ENCODE results near the gene LRFN5. TPM values are rescaled to one million over a fixed set of nuclear protein-coding genes. Genes with fewer than 3 reads are reported as not detected.
"Not testable (repeated sequence)": the region's sequence is repeated elsewhere in the genome, so short reads cannot be mapped to it uniquely, and the experiment has no call there.

Gene LRFN5
- polyA plus RNA-seq, 1 of the 3 experiments (the other 2 are of a cell fraction) = not detected

DNA sequence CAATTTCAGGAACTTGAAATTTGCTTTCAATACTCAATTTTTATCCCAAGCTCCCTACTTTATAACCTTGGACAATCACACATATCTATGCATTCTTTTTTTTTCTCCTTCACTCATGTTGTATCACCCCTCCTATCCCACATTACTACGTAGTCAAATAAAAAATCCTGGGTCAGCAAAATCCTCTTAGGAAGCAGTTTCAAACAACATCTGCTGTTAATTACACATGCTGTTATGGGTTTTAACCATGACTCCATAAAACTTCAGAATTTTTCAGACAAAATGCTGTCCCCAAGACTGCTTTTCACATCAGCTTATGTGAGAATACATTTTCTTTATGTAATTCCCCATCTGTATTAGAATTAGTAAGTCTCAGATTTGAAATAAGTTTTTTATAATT is 61.7 kb downstream of the LRFN5 start:
- H3K4me1 ChIP-seq (ENCODE audit: control insufficient read depth in 1 of 2, insufficient read depth in 2 of 2, low read depth in 1 of 2, low read length in 1 of 2) = no peaks in the 10 kb centered on the region; a peak in 1 of 4 replicates
- no peak overlapping the region for H3K9ac ChIP-seq
- 9% methylated on average over 1 of the region's 1 CpG for WGBS (ENCODE audit: low lambda C conversion rate)
- no peaks in the 10 kb centered on the region for H3K27me3 ChIP-seq (ENCODE audit: insufficient read depth)
- no peaks in the 10 kb centered on the region for H4K20me1 ChIP-seq (ENCODE audit: insufficient read depth)
- H3K9me3 ChIP-seq = no peaks in the 10 kb centered on the region
- no peak overlapping the region for H2AFZ ChIP-seq (ENCODE audit: low read depth)
- DNase-seq = no peak
- no peaks in the 10 kb centered on the region for H3F3A ChIP-seq (replicated peaks; ENCODE audit: insufficient read depth)
- H3K79me2 ChIP-seq (ENCODE audit: insufficient read depth) = no peaks in the 10 kb centered on the region
- ChIA-PET POLR2A (no interaction called here), CTCF (no interaction called here)
- no peak overlapping the region for H3K27ac ChIP-seq (ENCODE audit: low read depth in 2 of 2, low read length in 1 of 2)
- no peak for TF ChIP-seq FOSL2 (IDR thresholded peaks at IDR 0.05; ENCODE audit: borderline replicate concordance, low read depth)
- TF ChIP-seq FOXJ3 (CRISPR knock-in tag; IDR thresholded peaks at IDR 0.05) = no peak
- no peak overlapping the region for H3K4me3 ChIP-seq (ENCODE audit: low read depth in 2 of 2, low read length in 1 of 2)
- H3K36me3 ChIP-seq (replicated peaks in 1 of 2; ENCODE audit: control insufficient read depth in 1 of 2, insufficient read depth in 2 of 2, low read length in 1 of 2) = no peaks in the 10 kb centered on the region
- H3K4me2 ChIP-seq = no peak overlapping the region
- H3K9me2 ChIP-seq = no peaks in the 10 kb centered on the region

DNA sequence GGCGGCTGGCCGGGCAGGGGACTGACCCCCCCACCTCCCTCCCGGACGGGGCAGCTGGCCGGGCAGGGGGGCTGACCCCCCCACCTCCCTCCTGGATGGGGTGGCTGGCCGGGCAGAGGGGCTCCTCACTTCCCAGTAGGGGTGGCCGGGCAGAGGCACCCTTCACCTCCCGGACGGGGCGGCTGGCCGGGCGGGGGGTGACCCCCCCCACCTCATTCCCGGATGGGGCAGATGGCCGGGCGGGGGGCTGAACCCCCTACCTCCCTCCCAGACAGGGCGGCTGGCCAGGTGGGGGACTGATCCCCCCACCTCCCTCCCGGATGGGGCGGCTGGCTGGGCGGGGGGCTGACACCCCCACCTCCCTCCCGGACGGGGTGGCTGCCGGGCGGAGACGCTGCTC is 66.9 kb downstream of the LRFN5 start:
- POLR2A ChIA-PET, H3K9me2 ChIP-seq: not testable (repeated sequence)

DNA sequence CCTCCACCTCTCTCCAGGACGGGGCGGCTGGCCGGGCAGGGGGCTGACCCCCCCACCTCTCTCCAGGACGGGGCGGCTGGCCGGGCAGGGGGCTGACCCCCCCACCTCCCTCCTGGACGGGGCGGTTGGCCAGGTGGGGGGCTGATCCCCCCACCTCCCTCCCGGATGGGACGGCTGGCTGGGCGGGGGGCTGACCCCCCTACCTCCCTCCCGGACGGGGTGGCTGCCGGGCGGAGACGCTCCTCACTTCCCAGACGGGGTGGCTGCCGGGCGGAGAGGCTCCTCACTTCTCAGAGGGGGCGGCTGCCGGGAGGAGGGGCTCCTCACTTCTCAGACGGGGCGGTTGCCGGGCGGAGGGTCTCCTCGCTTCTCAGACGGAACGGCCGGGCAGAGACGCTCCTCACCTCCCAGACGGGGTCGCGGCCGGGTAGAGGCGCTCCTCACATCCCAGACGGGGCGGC is 67.9 kb downstream of the LRFN5 start:
- H3K79me2 ChIP-seq (ENCODE audit: insufficient read depth); H4K20me1 ChIP-seq (ENCODE audit: insufficient read depth); H3F3A ChIP-seq (replicated peaks; ENCODE audit: insufficient read depth); H3K4me1 ChIP-seq (ENCODE audit: control insufficient read depth in 1 of 2, insufficient read depth in 2 of 2, low read depth in 1 of 2, low read length in 1 of 2); H3K4me2 ChIP-seq; POLR2A ChIA-PET; H2AFZ ChIP-seq (ENCODE audit: low read depth); DNase-seq; H3K9me3 ChIP-seq; H3K27me3 ChIP-seq (ENCODE audit: insufficient read depth); H3K9ac ChIP-seq; CTCF ChIA-PET; H3K4me3 ChIP-seq (ENCODE audit: low read depth in 2 of 2, low read length in 1 of 2); H3K9me2 ChIP-seq; H3K27ac ChIP-seq (ENCODE audit: low read depth in 2 of 2, low read length in 1 of 2); H3K36me3 ChIP-seq (replicated peaks in 1 of 2; ENCODE audit: control insufficient read depth in 1 of 2, insufficient read depth in 2 of 2, low read length in 1 of 2): not testable (repeated sequence)
- no CpG with 5 or more reads among the region's 37 CpGs for WGBS (ENCODE audit: low lambda C conversion rate)

More for the DNA sequence above, 66.9 kb downstream of the LRFN5 start:
- H3K4me3 ChIP-seq (ENCODE audit: low read depth in 2 of 2, low read length in 1 of 2); H3F3A ChIP-seq (replicated peaks; ENCODE audit: insufficient read depth); H2AFZ ChIP-seq (ENCODE audit: low read depth); H3K36me3 ChIP-seq (replicated peaks in 1 of 2; ENCODE audit: control insufficient read depth in 1 of 2, insufficient read depth in 2 of 2, low read length in 1 of 2); H3K27me3 ChIP-seq (ENCODE audit: insufficient read depth); H3K9ac ChIP-seq; H4K20me1 ChIP-seq (ENCODE audit: insufficient read depth); H3K4me1 ChIP-seq (ENCODE audit: control insufficient read depth in 1 of 2, insufficient read depth in 2 of 2, low read depth in 1 of 2, low read length in 1 of 2); CTCF ChIA-PET; DNase-seq; H3K79me2 ChIP-seq (ENCODE audit: insufficient read depth); H3K27ac ChIP-seq (ENCODE audit: low read depth in 2 of 2, low read length in 1 of 2); H3K4me2 ChIP-seq; H3K9me3 ChIP-seq: not testable (repeated sequence)
- no CpG with 5 or more reads among the region's 24 CpGs for WGBS (ENCODE audit: low lambda C conversion rate)

DNA sequence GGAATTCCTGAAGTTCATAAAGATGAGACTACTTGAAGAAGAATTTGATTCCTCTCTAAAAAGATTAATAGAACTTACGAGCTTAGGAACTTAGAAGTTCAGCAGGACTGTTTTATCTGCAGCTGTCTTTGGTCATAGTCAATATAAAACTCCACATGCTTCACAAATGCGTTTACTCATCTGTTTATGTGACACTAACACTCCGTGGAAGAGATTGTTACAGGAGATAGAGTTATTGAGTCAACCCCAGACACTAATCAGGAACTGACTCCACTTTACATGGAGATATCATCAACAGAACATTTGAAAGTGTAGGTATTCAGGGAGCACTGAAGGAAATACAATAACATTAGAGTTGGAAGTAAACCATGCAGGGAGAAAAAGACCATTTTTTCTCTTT is 92.8 kb downstream of the LRFN5 start:
- H3F3A ChIP-seq (replicated peaks; ENCODE audit: insufficient read depth) = no peaks in the 10 kb centered on the region
- WGBS (ENCODE audit: low lambda C conversion rate) = 0% methylated on average over 3 of the region's 3 CpGs
- no peaks in the 10 kb centered on the region; a peak in 1 of 4 replicates for H3K4me1 ChIP-seq (ENCODE audit: control insufficient read depth in 1 of 2, insufficient read depth in 2 of 2, low read depth in 1 of 2, low read length in 1 of 2)
- TF ChIP-seq MEF2A (IDR thresholded peaks at IDR 0.05; ENCODE audit: borderline replicate concordance, low read depth) (no peak), GABPA (IDR thresholded peaks at IDR 0.05; ENCODE audit: low read depth) (no peak)
- TF ChIP-seq, protein P1, sequence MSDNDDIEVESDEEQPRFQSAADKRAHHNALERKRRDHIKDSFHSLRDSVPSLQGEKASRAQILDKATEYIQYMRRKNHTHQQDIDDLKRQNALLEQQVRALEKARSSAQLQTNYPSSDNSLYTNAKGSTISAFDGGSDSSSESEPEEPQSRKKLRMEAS (IDR thresholded peaks at IDR 0.05; ENCODE audit: low read depth) = no peak
- no peak overlapping the region for H3K4me2 ChIP-seq
- no peak overlapping the region for H3K9ac ChIP-seq
- H3K36me3 ChIP-seq (replicated peaks in 1 of 2; ENCODE audit: control insufficient read depth in 1 of 2, insufficient read depth in 2 of 2, low read length in 1 of 2) = no peaks in the 10 kb centered on the region
- H3K27me3 ChIP-seq (ENCODE audit: insufficient read depth) = no peaks in the 10 kb centered on the region
- H3K27ac ChIP-seq (ENCODE audit: low read depth in 2 of 2, low read length in 1 of 2) = no peak overlapping the region
- no peak overlapping the region for H2AFZ ChIP-seq (ENCODE audit: low read depth)
- H4K20me1 ChIP-seq (ENCODE audit: insufficient read depth) = no peaks in the 10 kb centered on the region
- no peaks in the 10 kb centered on the region for H3K79me2 ChIP-seq (ENCODE audit: insufficient read depth)
- no peaks in the 10 kb centered on the region for H3K9me2 ChIP-seq
- no peak for DNase-seq
- POLR2A ChIA-PET = no interaction called here
- H3K4me3 ChIP-seq (ENCODE audit: low read depth in 2 of 2, low read length in 1 of 2) = no peak overlapping the region
- H3K9me3 ChIP-seq = no peaks in the 10 kb centered on the region
- CTCF ChIA-PET = no interaction called here

All from SK-N-SH (cell line).